SKM-1 treated with dmso at 0.1 percent for 144 hours (cell line): Measurements from ENCODE around the gene DPF1.
"Not testable (repeated sequence)": the region's sequence is repeated elsewhere in the genome, so short reads cannot be mapped to it uniquely, and the experiment has no call there.

Source experiments
- DNase-seq: peaks from one replicate; lab custom pipeline; 2025; ENCODE audit not compliant: unreplicated experiment; lab: John Stamatoyannopoulos, UW

DPF1 gene

DNA sequence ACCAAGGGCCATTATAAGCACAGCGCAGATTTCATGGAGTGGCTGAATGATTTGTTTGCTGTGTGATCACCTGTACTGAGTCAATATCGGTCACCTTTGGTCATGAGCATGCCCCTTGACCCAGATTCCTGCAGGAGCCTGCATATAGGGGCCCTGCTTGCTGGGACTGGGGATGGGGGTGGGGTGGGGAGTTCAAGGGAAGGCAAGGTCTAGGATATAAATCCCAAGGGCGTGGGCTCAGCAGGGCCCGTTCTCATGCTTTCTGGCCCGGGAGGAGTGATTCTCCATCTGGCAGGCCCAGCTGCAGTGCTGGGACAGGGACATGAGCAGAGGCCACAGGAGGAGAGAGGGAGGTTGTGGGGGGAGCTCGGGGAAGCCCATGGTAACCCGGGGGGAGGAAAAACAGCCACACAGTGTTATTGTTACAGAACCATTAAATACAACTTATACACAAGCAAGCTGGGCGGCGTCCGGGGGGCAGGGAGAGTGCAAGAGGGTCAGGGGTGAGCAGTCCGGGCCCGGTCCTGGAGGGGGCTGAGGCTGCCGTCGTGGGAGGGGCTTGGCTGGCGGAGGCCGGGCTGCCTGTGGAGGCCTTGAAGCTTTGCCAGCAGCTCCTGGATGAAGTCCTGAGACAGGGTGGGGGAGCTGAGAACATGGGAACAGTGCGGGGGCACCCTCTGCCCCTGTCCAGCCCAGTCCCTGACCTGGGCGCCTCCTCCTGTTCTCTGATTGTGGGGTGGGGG lies 27.0 kb upstream of the DPF1 start:
- DNase-seq, result no peak

DNA sequence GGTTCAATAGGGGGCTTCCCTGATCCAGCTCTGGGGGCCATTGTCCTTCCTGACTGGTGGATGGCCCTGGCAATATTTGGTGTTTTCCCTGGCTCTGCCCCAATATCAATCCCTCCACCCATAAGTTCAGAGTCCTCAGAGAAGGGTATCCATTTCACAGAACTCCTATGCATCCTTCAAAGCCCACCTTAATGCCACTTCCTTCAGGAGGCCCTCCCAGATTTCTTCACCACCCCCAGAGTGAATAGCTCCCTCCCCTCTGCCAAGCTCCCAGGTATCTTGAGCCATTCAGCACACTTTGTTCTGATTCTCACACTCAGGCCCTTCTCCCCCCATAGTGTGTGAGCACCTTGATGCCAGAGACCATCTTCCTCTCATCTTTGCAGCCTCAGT lies 26.4 kb upstream of the DPF1 start:
- no peak for DNase-seq

DNA sequence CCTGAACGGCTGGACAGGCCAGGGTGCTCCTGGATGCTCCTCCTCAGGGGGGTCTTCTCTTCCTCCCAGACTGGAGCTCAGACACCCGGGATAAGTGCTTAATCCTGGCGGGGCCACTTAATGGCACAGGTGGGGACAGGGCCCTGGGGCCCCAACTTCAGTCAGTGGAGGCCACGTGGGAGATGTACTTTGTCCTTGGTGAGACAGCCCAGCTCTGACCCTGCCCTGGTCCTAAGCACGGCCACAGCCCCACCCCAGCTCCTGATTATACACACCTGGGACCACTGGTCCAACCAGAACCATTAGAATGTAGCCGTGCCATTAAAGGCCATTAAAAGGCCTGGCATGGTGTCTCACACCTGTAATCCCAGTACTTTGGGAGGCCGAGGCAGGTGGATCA lies 24.4 kb upstream of the DPF1 start:
- no peak for DNase-seq

DNA sequence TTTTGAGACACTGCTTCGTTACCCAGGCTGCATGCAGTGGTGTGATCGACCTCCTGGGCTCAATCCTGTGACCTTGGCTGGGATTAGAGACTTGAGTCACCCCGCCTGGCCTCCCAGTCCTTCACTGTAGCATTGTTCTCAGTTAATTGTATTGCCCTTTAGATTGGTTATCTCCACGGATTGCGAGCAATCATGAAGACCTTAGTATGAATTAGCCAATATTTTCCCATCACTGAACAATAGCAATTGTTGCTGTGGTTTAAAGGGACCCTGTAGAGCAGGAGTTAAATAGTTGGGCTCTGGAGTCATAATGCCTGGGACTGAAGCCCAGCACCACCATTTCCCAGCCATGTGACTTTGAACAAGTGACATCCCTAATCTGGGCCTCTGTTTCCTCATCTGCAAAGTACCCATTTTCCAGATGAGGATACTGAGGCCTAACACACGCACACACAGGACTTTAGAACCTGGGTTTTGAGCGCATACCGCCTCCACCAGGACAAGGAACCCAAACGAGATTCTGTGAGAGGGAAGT lies 23.8 kb upstream of the DPF1 start:
- no peak for DNase-seq

DNA sequence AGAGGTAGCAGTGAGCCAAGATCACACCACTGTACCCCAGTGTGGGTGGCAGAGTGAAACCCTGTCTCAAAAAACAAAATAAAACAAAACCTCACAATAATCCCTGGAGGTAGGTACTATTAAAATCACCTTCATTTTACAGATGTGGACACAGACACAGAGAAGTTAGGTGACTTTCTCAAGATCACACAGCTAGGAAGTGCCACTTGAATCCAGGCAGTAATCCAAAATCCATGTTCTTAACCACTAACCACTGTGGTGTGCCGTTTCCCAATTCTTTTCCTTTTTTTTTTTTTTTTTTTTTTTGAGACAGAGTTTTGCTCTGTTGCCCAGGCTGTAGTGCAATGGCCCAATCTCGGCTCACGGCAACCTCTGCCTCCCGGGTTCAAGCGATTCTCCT lies 23.1 kb upstream of the DPF1 start:
- no peak for DNase-seq

DNA sequence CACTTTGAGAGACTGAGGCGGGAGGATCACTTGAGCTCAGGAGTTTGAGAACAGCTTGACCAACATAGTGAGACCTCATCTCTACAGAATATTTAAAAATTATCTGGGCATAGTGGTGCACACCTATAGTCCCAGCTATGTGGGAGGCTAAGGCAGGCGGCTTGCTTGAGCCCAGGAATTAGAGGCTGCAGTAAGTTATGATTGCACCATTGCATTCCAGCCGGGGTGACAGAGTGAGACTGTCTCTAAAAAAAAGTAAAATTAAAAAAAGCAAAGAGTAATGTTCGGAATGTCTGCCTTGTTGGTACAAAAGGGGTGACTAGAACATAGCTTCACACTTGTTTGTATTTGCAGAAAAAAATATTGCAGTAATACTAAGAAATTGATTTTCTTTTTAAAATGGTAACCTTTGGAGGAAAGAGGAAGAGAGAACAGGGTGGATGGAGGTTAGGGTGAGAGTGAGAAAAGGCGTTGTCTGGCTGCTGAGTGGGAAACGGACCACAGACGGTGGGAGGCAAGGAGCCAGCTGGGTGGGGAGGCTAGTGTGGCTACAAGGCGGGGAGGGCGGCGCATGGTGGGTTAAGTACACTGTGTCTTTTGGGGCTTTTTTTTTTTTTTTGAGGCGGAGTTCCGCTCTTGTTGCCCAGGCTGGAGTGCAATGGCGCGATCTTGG lies 21.9 kb upstream of the DPF1 start:
- DNase-seq, result no peak

DNA sequence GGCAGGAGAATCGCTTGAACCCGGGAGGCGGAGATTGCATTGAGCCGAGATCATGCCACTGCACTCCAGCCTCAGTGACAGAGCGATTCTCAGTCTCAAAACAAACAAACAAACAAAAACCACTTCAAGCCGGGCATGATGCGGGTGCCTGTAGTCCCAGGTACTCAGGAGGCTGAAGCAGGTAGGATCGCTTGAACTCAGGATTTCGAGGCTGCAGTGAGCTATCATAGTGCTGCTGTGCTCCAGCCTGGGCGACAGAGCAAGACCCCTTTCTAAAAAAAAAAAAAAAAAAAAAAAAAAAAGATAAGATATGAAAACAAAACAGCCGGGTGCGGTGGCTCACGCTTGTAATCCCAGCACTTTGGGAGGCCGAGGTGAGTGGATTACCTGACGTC lies 19.3 kb upstream of the DPF1 start:
- DNase-seq, result no peak

DNA sequence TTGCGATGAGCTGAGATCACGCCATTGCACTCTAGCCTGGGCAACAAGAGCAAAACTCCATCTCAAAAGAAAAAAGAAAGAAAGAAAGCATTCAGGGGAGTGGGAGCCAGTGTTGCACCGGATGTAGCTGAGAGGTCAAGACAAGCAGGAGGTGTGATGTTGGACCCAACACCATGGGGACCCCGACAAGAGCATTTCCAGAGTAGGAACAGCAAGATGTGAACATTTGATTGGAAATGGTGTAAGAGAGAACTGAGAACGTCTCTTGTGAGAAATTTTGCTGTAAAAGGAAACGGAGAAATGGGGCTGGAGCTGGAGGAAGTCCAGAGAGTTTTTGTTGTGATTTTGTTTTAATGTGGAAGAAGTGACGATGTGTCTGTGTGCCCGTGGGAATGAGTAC lies 15.8 kb upstream of the DPF1 start:
- no peak for DNase-seq

DNA sequence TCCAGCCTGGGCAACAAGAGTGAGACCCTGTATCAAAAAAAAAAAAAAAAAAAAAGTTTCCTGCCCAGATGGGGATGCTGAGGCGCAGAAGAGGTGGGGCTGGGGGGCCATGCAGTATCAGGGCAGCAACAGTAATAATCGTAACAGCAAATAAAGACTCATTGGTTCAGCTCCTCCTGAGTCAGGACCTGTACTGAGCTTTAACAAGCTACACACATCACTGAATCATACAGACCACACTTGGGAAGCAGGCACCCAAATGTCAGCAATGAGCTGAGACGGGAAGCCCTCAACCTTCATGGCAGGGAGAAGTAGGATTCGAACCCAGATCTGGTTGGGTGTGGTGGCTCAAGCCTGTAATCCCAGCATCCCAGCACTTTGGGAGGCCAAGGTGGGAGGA lies 10.6 kb upstream of the DPF1 start:
- no peak for DNase-seq

DNA sequence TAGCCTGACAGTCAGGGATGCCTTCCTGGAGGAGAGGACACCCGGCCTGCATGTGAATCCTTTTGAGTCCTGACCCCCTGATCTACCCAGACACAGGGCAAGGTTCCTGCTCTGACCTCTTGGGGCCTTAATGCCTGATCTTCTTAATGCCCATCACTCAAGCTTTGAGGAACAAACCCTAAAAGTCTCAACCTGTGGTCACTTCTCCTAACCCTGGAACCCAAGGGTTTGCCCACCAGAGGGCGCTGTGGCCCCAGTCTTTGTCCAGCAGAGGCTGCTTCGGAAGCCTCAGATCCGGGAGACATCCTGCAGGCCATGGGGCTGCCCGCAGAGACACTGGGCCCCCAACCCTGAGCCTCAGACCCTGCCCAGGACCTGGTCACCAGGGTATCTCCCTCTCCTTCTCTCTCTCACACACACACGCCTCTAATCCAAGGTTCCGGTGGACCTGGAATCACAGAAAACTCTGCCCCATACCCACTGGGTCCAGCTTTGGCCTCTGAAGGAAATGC lies 9.8 kb upstream of the DPF1 start:
- peak; percentile 67 for DNase-seq

DNA sequence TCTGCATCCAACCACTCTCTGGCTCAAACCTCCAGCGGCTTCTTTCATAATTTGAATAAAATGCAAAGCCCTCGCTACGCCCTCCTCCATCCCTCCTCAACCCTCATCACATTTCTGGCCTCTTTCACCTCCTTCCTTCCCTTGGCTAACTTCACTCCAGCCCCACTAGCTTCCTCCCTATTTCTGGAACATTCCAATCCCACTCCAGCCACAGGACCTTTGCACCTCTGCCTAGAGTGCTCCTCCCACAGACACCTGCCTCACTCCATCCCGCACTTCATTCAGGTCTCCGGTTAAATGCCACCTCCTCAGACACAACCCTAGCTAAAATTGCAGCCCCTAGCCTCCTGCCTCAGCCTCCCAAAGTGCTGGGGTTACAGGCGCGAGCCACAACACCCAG lies 7.9 kb upstream of the DPF1 start:
- no peak for DNase-seq

DNA sequence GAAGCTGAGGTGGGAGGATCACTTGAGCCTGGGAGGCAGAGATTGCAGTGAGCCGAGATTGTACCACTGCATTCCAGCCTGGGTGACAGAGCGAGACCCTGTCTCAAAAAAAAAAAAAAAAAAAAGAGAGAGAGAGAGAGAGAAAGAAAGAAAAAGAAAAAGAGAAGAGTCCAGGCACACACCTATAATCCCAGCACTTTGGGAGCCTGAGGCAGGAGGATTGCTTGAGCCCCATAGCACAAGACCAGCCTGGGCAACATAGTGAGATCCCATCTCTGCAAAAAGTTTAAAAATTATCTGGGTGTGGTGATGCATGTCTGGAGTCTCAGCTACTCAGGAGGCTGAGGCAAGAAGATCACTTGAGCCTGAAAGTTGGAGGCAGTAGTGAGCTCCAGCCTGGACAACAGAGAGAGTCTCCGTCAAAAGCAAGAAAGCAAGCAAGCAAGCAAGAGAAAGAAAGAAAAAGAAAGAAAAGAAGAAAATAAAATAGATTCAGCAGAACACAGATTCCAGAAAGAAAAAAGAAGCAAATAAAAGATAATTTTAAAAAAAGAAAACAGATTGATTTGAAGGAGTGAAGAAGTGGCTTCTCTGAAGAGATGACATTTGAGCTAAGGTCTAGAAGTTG lies 6.6 kb upstream of the DPF1 start:
- DNase-seq, result not testable (repeated sequence)

DNA sequence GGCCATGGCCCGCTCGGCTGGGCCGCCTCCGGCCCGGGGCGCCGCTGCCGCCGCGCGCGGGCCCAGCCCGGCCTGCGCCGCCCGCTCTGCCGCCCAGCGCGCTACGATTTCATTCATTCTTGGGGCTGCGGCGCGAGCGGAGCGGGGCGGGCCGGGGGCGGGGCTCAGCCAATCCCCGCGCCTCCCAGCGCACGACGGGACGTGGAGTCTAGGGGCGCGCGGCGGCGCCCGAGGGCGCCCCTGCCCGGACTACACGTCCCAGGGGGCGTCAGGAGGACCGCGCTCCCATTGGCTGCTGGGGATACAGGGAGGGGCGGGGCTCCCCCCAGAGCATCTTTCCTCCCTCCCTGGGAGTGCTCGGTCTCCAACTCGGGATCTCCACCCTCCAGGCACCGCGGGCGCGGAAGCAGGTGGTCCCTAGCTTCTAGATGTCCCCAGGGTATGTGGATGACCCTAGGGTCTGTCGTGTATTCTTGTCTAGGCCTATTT lies 5.6 kb upstream of the DPF1 start:
- DNase-seq, result no peak

DNA sequence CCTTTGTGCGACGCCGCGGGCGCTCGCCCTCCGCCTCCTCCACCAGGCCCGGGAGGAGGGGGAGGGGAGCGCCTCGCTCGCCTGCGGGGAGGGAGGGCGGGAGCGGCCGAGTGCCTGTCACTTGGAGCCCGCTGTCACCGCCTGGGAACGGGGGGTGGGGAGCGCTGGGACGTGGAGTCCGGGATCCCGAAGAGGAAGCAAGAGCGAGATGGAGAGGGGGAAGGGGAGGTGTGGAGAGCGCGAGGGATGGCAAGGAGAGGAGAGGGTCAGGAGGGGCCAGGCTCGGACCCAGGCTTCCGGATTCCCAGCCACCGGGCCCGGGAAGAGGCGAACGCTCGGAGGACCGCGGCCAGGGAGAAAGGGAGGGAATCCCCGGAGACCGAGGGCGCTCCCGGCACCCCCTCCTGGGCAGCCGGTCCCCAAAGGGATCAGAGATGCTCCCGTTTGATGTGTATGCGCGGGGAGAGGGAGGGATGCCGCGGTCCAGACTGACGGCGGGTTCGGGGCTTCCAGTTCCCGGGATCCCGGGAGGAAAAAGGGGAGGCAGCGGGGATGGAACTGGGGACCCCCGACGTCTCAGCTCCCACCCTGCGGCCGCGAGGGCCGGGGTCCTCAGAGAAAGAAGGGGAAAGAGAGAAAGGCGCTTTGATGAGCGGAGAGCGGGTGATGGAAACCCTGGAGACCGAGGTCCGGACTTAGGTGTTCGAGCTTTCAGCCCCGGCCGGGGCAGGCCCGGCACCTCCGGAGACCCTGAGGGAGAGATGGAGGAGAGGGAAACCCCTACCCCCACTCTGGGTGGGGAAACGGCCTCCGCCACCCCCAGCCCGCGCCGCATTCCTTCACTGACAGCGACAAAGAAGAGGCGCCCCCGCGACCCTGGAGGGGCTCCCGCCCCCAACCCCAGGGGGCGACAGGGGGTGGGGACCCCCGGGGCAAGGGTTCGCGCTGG lies 4.7 kb upstream of the DPF1 start:
- DNase-seq, result no peak

DNA sequence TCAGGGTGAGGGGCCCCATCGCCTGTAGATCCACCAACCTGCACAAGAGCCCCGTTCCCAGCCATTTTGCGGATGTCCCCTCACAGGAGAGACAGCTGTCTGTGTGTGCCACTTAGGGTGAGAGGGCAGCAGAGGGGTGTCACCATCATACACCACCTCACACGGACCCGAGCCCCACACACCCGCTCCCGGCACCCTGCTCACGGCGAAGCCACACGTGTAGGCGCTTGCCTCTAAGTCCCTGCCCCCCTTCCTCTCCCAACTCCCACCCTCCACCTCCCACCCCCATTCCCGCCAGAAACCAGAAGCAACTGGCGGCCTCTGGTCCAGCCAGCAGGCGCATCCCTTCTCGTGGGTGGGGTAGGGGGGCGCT lies 4.0 kb upstream of the DPF1 start:
- DNase-seq, result no peak

DNA sequence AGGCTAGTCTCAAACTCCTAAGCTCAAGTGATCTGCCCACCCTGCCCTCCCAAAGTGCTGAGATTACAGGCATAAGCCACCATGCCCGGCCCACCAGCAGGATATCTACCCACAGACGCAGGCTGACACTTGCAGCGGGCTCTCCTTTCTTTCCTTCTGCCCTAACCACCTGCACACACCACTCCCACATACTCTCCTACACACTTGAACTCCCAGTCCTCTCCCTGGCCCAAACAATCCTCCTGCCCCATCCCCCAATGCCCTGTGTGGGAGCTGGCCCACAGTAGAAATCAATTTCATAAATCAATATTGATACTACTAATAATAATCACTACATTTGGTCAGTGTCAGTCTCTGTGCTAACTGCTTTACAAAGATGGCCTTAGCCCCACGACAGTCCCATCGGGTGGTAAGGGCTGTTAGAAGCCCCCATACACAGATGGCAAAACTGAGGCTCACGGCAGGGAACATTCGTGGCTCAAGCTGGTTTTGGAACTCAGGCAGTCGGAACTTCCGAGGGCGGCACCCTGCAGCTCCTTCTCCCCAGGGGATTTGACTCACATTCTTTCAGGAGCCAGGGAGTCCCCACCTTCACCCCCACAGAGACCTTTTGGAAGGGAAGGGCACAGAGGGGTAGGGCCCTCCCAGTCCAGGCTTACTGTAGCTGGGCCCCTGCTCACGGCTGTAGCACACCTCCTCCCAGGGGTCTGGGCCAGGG lies 3.4 kb upstream of the DPF1 start:
- no peak for DNase-seq

DNA sequence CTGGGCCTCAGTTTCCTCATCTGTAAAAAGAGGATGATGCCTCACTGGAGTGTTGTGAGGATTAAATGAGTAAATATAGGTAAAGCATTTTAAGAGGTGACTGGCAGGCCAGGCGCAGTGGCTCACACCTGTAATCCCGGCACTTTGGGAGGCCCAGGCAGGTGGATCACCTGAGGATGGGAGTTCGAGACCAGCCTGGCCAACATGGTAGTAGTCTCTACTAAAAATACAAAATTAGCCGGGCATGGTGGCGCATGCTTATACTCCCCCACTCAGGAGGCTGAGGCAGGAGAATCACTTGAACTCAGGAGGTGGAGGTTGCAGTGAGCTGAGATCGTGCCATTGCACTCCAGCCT lies 819 bp upstream of the DPF1 start:
- not testable (repeated sequence) for DNase-seq

DNA sequence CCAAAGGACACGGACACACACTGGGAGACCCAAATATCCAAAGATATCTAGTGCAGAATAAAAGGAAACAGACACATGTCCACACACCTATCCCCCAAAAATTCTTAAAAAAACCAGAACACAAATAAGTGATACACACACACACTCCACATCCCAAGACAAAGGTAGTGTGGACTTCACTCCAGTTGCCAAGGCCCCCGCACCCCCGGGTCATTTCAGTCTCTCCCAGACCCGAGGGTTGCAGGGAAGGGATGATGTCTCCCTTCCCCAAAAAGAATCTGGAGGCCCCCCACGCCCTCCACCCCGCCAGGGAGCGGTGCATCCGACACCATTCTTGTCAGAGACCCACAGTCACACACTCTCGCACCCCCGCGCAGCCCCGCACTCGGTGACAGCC lies 407 bp downstream of the DPF1 start:
- no peak for DNase-seq

DNA sequence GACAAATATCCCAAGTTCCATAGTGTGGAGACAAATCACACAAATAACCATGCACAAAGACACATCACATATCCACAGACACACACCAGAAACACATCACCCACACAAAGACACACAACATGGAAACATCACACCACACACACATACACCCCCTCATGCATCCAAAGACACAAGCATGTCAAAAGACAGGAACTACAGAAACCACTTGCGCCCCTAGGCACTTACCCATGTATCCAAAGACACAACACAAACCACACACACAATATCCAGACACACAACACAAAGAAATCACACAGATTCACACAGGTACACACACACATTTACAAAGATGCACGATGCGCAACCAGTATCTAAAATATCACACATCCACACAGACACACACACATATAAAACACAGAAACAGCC lies 901 bp downstream of the DPF1 start:
- DNase-seq, result no peak
